ENCODE measurements around the gene GPR39.

DNA sequence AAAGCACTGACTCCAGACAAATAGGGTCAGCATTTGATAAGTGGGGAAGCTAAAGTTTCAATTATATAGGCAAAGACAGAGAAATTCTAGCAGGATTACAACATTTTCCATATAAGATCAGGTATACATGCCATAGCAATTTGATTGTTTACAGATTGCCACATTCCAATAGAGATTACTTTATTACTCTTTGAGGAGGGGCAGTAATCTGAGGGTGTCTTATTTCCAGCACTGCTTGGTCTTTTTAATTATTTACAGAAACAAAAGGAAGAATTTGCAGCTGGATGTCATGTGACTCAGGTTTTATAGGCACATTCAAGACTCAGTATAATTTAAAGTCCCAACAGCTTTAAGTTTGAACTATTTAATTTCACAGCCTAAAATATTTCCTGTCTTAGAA is 42.5 kb upstream of the GPR39 start:
- no peak for TF ChIP-seq POLR2A (IDR thresholded peaks at IDR 0.05)
- TF ChIP-seq, protein P1, sequence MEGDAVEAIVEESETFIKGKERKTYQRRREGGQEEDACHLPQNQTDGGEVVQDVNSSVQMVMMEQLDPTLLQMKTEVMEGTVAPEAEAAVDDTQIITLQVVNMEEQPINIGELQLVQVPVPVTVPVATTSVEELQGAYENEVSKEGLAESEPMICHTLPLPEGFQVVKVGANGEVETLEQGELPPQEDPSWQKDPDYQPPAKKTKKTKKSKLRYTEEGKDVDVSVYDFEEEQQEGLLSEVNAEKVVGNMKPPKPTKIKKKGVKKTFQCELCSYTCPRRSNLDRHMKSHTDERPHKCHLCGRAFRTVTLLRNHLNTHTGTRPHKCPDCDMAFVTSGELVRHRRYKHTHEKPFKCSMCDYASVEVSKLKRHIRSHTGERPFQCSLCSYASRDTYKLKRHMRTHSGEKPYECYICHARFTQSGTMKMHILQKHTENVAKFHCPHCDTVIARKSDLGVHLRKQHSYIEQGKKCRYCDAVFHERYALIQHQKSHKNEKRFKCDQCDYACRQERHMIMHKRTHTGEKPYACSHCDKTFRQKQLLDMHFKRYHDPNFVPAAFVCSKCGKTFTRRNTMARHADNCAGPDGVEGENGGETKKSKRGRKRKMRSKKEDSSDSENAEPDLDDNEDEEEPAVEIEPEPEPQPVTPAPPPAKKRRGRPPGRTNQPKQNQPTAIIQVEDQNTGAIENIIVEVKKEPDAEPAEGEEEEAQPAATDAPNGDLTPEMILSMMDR (IDR thresholded peaks at IDR 0.05) = no peak
